BLaER1 treated with 17β-estradiol and CSF1 and Interleukin-3, amounts not matched to agents 10 nM and 100 nM (cell line): Measurements from ENCODE around the gene GSX1.
"Not testable (repeated sequence)": the region's sequence is repeated elsewhere in the genome, so short reads cannot be mapped to it uniquely, and the experiment has no call there.

ENCODE experiments used
- H3K27ac ChIP-seq, 11 experiments: shearing (Covaris generic); formaldehyde crosslinking; 2 replicates each; pipeline ENCODE4 v1.8.1; 2022
- H3K27me3 ChIP-seq, 11 experiments: shearing (Covaris generic); formaldehyde crosslinking; 2 replicates each; pipeline ENCODE4 v1.8.1; 2022
- H3K36me3 ChIP-seq, 11 experiments: shearing (Covaris generic); formaldehyde crosslinking; 2 replicates each; pipeline ENCODE4 v1.8.1; 2022
- H3K4me1 ChIP-seq, 10 experiments: shearing (Covaris generic); formaldehyde crosslinking; 2 replicates each; pipeline ENCODE4 v1.8.1; 2022
- H3K4me2 ChIP-seq, 11 experiments: shearing (Covaris generic); formaldehyde crosslinking; 2 replicates each; pipeline ENCODE4 v1.8.1; 2022
- H3K4me3 ChIP-seq, 10 experiments: shearing (Covaris generic); formaldehyde crosslinking; 2 replicates each; pipeline ENCODE4 v1.8.1; 2022
- H3K9ac ChIP-seq, 11 experiments: shearing (Covaris generic); formaldehyde crosslinking; 2 replicates each; pipeline ENCODE4 v1.8.1; 2022
- H3K9me3 ChIP-seq, 11 experiments: shearing (Covaris generic); formaldehyde crosslinking; replicated peaks in 1 of 11; 2 replicates each; pipeline ENCODE4 v1.8.1; 2022
- H4K20me1 ChIP-seq, 11 experiments: shearing (Covaris generic); formaldehyde crosslinking; 2 replicates each; pipeline ENCODE4 v1.8.1; 2022
- Cebpa-rat ChIP-seq, 11 experiments: shearing (Covaris generic); IDR thresholded peaks; 2 replicates each; pipeline ENCODE4 v1.8.1; 2022

GSX1 gene

DNA sequence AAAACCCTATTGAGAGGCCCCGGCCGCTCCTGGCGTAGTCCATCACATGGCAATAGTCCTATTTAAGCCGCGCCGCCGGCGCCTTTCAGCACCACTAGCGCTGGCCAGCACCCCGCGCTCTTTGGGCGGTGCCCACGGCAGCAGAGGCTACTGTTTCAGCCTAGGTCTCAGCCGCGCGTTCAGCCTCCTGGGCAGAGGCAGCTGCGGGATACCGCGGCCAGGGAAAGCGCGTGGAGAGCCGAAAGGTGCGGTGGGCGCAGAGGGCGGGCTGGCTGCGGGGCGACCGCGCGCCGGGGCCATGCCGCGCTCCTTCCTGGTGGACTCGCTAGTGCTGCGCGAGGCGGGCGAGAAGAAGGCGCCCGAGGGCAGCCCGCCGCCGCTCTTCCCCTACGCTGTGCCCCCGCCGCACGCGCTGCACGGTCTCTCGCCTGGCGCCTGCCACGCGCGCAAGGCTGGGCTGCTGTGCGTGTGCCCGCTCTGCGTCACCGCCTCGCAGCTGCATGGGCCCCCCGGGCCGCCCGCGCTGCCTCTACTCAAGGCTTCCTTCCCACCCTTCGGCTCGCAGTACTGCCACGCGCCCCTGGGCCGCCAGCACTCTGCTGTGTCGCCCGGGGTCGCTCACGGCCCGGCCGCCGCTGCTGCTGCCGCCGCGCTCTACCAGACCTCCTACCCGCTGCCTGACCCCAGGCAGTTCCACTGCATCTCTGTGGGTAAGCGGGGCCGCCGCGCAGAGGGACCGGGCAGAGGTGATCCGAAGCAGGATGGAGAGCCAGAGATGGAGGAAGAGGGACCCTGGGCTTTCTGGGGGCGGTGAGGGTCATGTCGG lies at the start of gene GSX1:
GSX1 (plus strand) TSS at position 91 of the 826 bp plus-strand sequence; CDS start at position 299, 208 bp downstream.
- H3K9me3 ChIP-seq = peaks cover 43 to 88% (median 69%) of the 10 kb centered on the region in 11 experiments
- H3K4me1 ChIP-seq = peaks cover 0 to 7% (median 0%) of the 10 kb centered on the region in 10 experiments; a peak in 4 of 20 replicates
- TF ChIP-seq Cebpa-rat (IDR thresholded peaks at IDR 0.05) = no peak
- H3K27me3 ChIP-seq = peaks cover 97 to 100% (median 100%) of the 10 kb centered on the region in 11 experiments
- H3K36me3 ChIP-seq = peaks cover 0 to 4% (median 0%) of the 10 kb centered on the region in 11 experiments; a peak in 3 of 22 replicates
- no peaks in the 10 kb centered on the region; a peak in 2 of 22 replicates for H4K20me1 ChIP-seq
- no peak within 1 kb of the TSS for H3K27ac ChIP-seq
- H3K9ac ChIP-seq = no peak within 1 kb of the TSS
- H3K4me3 ChIP-seq = peak within 1 kb of the TSS; percentile 4 to 48 (median 34); a peak in 12 of 20 replicates
- peak within 1 kb of the TSS; percentile 8 to 65 (median 46); a peak in 20 of 22 replicates for H3K4me2 ChIP-seq

- Histone ChIP-seq H3K27me3 (peaks cover 0 to 11% (median 0%) of the 10 kb centered on the region in 11 experiments; a peak in 4 of 22 replicates), H4K20me1 (no peaks in the 10 kb centered on the region), H3K27ac (no peak overlapping the region), H3K4me3 (no peak overlapping the region), H3K9ac (no peak overlapping the region), H3K9me3 (peaks cover 0 to 23% (median 11%) of the 10 kb centered on the region in 11 experiments; a peak in 12 of 22 replicates), H3K4me1 (peaks cover 0 to 45% (median 32%) of the 10 kb centered on the region in 10 experiments; a peak in 16 of 20 replicates), H3K36me3 (no peaks in the 10 kb centered on the region), H3K4me2 (peak overlapping the region in 5 of 11 experiments; percentile 69 to 75 (median 72); a peak in 8 of 22 replicates)
- no peak for TF ChIP-seq Cebpa-rat (IDR thresholded peaks at IDR 0.05)
Observed at GRCh38 chr13:27744801-27745200, 47.5 kb upstream of the GSX1 start.

GRCh38 chr13:27745301-27745700 lies 47.0 kb upstream of the GSX1 start:
- Histone ChIP-seq H3K9ac (no peak overlapping the region), H3K27me3 (peaks cover 0 to 11% (median 0%) of the 10 kb centered on the region in 11 experiments; a peak in 4 of 22 replicates), H3K9me3 (peaks cover 0 to 23% (median 11%) of the 10 kb centered on the region in 11 experiments; a peak in 12 of 22 replicates), H4K20me1 (no peaks in the 10 kb centered on the region), H3K4me3 (no peak overlapping the region), H3K4me2 (peak overlapping the region in 8 of 11 experiments; percentile 33 to 75 (median 70); a peak in 16 of 22 replicates), H3K27ac (no peak overlapping the region), H3K4me1 (peaks cover 0 to 43% (median 32%) of the 10 kb centered on the region in 10 experiments; a peak in 16 of 20 replicates), H3K36me3 (no peaks in the 10 kb centered on the region)
- TF ChIP-seq Cebpa-rat (IDR thresholded peaks at IDR 0.05) = no peak

- H3K9ac ChIP-seq, H3K4me2 ChIP-seq, H3K27ac ChIP-seq, H3K36me3 ChIP-seq, H3K4me3 ChIP-seq, H4K20me1 ChIP-seq: not testable (repeated sequence)
- Histone ChIP-seq H3K9me3 (peaks cover 0 to 23% (median 11%) of the 10 kb centered on the region in 11 experiments; a peak in 12 of 22 replicates), H3K27me3 (peaks cover 0 to 11% (median 0%) of the 10 kb centered on the region in 11 experiments; a peak in 4 of 22 replicates), H3K4me1 (peaks cover 0 to 52% (median 41%) of the 10 kb centered on the region in 10 experiments; a peak in 16 of 20 replicates)
Observed at GRCh38 chr13:27748143-27748542, 44.1 kb upstream of the GSX1 start.

DNA sequence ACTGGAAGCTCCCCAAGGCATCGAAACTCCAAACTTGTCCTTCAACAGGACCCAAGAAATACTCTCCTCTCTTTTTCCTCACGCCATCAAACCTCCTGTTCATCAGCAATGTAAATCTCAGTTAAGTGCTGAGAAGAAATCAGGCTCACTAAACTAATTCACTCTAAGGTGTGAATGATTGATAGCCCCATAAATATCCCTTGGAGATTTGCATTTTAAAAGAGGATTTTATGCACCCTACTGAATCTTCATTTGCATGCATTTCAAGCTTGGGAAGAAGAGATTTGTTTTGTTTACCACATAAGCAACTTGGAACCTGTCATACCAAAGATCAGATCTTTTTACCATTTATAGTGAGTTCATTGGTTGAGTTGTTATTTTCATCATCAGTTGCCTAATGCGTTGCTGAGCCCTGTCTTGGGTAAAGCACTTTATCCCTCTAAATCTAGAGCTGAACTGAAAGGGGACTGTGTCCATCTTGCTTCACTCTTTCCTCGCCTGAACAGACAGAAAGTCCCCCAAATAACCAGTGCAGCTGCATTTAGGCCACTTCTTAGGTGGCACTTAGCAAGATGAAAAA lies 40.2 kb upstream of the GSX1 start:
- H3K27me3 ChIP-seq = no peaks in the 10 kb centered on the region
- H3K27ac ChIP-seq = no peak overlapping the region
- H3K4me1 ChIP-seq = peaks cover 0 to 29% (median 20%) of the 10 kb centered on the region in 10 experiments; a peak in 14 of 20 replicates
- H3K9me3 ChIP-seq = peaks cover 23 to 42% (median 32%) of the 10 kb centered on the region in 11 experiments
- H4K20me1 ChIP-seq = no peaks in the 10 kb centered on the region
- TF ChIP-seq Cebpa-rat (IDR thresholded peaks at IDR 0.05) = no peak
- H3K36me3 ChIP-seq = no peaks in the 10 kb centered on the region; a peak in 1 of 22 replicates
- H3K4me2 ChIP-seq = peak overlapping the region in 8 of 11 experiments; percentile 24 to 65 (median 60); a peak in 12 of 22 replicates
- no peak overlapping the region for H3K9ac ChIP-seq
- no peak overlapping the region for H3K4me3 ChIP-seq

GRCh38 chr13:27765650-27766049 lies 26.6 kb upstream of the GSX1 start:
- no peaks in the 10 kb centered on the region for H3K36me3 ChIP-seq
- no peak overlapping the region for H3K4me2 ChIP-seq
- H3K27me3 ChIP-seq = no peaks in the 10 kb centered on the region
- TF ChIP-seq Cebpa-rat (IDR thresholded peaks at IDR 0.05) = no peak
- no peaks in the 10 kb centered on the region for H4K20me1 ChIP-seq
- no peak overlapping the region for H3K4me3 ChIP-seq
- no peak overlapping the region for H3K9ac ChIP-seq
- no peaks in the 10 kb centered on the region for H3K9me3 ChIP-seq
- H3K27ac ChIP-seq = no peak overlapping the region
- H3K4me1 ChIP-seq = no peaks in the 10 kb centered on the region

DNA sequence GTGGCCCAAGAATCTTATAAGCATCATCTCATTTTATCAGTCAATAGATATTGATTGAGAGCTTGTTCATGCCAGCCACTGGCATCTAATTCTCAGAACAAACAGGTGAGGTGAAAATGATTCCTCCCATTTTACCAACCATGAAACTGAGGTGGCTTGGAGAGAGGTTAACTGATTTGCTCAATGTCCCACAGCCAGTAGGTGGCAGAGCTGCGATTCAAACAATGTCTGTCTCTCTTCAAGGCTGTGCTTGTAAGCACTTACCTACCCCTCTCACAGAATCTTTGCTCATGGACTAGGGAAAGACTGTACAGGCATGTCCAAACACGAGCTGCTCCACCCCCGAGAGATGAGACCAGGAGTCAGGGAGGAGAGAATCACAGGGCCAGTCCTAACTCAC lies 21.5 kb upstream of the GSX1 start:
- H3K4me3 ChIP-seq = no peak overlapping the region
- no peaks in the 10 kb centered on the region for H3K36me3 ChIP-seq
- H3K9ac ChIP-seq = no peak overlapping the region
- H3K9me3 ChIP-seq = no peaks in the 10 kb centered on the region
- H3K27me3 ChIP-seq = no peaks in the 10 kb centered on the region
- H3K4me2 ChIP-seq = no peak overlapping the region
- TF ChIP-seq Cebpa-rat (IDR thresholded peaks at IDR 0.05) = no peak
- no peaks in the 10 kb centered on the region for H4K20me1 ChIP-seq
- peaks cover 0 to 35% (median 7%) of the 10 kb centered on the region in 10 experiments; a peak in 13 of 20 replicates for H3K4me1 ChIP-seq
- no peak overlapping the region for H3K27ac ChIP-seq

DNA sequence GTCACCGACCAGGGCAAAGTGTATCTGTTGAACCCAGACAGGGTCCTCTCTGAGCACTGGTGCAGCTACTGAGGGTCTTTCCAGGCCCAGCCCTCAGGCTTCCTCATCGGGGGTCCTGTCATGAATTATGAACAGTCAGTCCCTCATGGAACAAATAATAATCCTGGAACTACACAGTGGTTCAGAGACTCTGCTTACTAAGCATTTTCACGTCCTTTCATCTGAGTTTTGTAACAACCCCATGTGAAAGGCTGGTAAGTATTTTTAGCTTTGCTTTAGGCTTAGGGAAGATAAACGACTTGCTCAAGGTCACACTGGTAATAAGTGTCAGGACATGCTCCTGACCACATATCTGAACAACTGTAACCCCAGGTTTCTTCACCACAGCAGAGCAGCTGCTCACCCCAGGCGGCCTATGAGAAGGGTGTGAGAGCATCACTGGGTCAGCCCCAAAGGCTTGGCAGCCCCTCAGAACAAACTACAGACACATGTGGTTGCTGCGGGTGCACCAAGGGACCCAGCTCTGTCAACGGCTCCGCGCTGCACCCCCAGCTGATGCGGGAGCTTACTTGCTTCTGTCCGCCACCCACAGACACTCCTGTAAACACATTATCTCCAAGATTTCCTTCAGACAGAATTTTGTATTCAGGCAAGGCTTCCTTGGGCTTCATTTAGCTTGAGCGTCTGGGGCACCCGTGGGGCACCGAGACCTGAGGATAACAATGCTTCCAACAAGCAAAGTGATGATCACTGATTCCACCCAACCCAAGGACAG lies 19.4 kb upstream of the GSX1 start:
- Histone ChIP-seq H3K9me3 (no peaks in the 10 kb centered on the region), H3K27ac (no peak overlapping the region), H3K27me3 (no peaks in the 10 kb centered on the region), H3K9ac (no peak overlapping the region), H3K36me3 (no peaks in the 10 kb centered on the region), H3K4me2 (peak overlapping the region in 3 of 11 experiments; percentile 23 to 58 (median 46); a peak in 6 of 22 replicates), H3K4me3 (no peak overlapping the region), H4K20me1 (no peaks in the 10 kb centered on the region), H3K4me1 (peaks cover 0 to 35% (median 7%) of the 10 kb centered on the region in 10 experiments; a peak in 13 of 20 replicates)
- no peak for TF ChIP-seq Cebpa-rat (IDR thresholded peaks at IDR 0.05)
